BE2C (cell line): ENCODE data around the gene HDAC5.
"Not testable (repeated sequence)": the region's sequence is repeated elsewhere in the genome, so short reads cannot be mapped to it uniquely, and the experiment has no call there.

Experiments
- DNase-seq: peaks from one replicate; pipeline ENCODE4 v3.0.0-alpha.2; 2020
- H3K27me3 ChIP-seq: fragments of 250-450 bp; sonication (Bioruptor Pico); 2 replicates; pipeline ENCODE4 v1.5.1; 2020; ENCODE audit warnings: mild to moderate bottlenecking
- H3K36me3 ChIP-seq: fragments of 250-450 bp; sonication (Bioruptor Pico); 2 replicates; pipeline ENCODE4 v1.5.1; 2020; ENCODE audit warnings: mild to moderate bottlenecking
- H3K4me1 ChIP-seq: fragments of 250-450 bp; sonication (Bioruptor Pico); 2 replicates; pipeline ENCODE4 v1.5.1; 2020
- H3K4me3 ChIP-seq: 2 replicates; pipeline ENCODE4 v1.5.1; 2011; ENCODE audit warnings: low read depth, low read length
- H3K9me3 ChIP-seq: fragments of 250-450 bp; sonication (Bioruptor Pico); 2 replicates; pipeline ENCODE4 v1.5.1; 2020
- CTCF ChIP-seq: IDR thresholded peaks from 2 replicates; pipeline ENCODE4 v1.5.1; 2012; ENCODE audit warnings: mild to moderate bottlenecking, low read depth, low read length

HDAC5 gene

GRCh38 chr17:44124118-44124438 is 637 bp upstream of the HDAC5 start:
- Histone ChIP-seq H3K27me3 (no peaks in the 10 kb centered on the region), H3K4me1 (peaks cover 16% of the 10 kb centered on the region), H3K9me3 (no peaks in the 10 kb centered on the region), H3K4me3 (peak overlapping the region; percentile 65), H3K36me3 (no peaks in the 10 kb centered on the region)
- TF ChIP-seq CTCF = no peak
- DNase-seq = no peak

DNA sequence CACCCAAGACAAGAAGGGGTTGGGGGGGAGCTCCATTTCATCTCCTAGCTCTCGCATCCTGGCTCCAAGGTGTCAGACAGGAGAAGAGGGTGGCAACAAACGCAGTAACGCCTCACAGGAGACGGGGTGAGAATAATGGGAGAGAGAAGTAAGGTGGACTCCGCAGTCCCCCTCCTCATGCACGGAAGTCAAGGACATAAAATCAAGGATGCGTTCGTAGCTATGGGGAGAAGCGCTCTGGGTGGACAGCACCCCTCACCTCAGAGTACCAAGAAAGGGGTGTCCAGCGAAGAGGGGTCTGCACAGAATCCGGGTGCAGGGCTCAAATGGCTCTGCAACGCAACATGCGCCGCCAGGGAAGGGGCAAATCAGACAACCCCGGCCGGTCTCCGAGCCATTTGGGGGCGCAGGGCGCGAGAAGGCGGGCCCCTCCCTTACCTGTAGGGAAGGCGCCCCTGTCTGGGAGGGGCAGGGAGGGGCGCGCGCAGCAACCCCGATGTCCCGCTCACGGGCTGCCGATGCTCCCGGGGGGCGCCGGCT is 555 bp downstream of the HDAC5 start:
- TF ChIP-seq CTCF = no peak
- no peaks in the 10 kb centered on the region for H3K36me3 ChIP-seq
- H3K4me3 ChIP-seq = peak overlapping the region; percentile 85
- no peaks in the 10 kb centered on the region for H3K27me3 ChIP-seq
- no peaks in the 10 kb centered on the region for H3K9me3 ChIP-seq
- peaks cover 16% of the 10 kb centered on the region for H3K4me1 ChIP-seq
- no peak for DNase-seq

DNA sequence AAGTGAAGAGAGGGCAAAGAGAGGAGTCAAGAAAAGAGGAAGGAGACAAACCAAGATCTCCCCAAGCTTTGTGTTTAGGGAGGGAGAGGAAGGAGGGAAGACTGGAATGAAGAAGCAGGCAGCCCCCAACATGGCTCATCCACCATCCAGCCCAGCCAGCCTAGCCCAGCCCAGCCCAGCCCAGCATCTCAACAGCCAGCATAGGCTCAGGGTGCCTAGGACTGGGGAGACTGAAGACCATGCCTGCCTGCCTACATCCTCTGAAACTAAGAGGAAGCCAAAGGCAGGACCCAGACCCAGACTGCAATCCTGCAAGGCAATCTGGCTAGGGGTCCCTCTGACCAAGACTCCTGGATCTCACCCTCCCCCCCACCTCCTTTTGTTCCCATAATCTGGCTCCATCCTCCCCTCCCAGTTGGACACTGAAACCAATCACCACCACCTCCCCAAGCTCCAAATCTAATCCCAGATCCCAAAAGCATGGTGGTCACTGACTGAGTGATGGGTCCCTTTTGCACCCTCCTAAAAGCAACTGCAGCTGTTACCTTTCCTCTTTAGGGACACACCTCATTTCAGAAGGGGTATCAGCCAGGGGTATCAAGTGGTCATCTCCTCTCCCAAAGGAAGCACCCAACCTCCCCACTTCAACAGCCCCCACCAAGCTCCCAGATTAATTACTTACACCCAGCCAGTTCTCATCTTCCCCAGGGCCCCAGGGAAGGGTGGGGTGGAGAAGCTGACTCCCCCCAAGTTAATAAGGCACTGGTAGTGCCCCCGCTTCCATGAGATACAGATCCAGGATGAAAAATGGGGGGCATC is 1.2 kb downstream of the HDAC5 start:
- Histone ChIP-seq H3K27me3 (no peaks in the 10 kb centered on the region), H3K4me3 (peak overlapping the region; percentile 85), H3K36me3 (no peaks in the 10 kb centered on the region), H3K4me1 (peaks cover 16% of the 10 kb centered on the region), H3K9me3 (no peaks in the 10 kb centered on the region)
- no peak for DNase-seq
- TF ChIP-seq CTCF = no peak

GRCh38 chr17:44120851-44121605 is 2.4 kb downstream of the HDAC5 start:
- no peak overlapping the region for H3K4me3 ChIP-seq
- no peak for TF ChIP-seq CTCF
- H3K27me3 ChIP-seq = no peaks in the 10 kb centered on the region
- no peaks in the 10 kb centered on the region for H3K36me3 ChIP-seq
- peaks cover 16% of the 10 kb centered on the region for H3K4me1 ChIP-seq
- H3K9me3 ChIP-seq = no peaks in the 10 kb centered on the region
- no peak for DNase-seq

GRCh38 chr17:44120281-44120680 is 3.2 kb downstream of the HDAC5 start:
- H3K27me3 ChIP-seq, H3K36me3 ChIP-seq, DNase-seq, H3K4me3 ChIP-seq, H3K9me3 ChIP-seq: not testable (repeated sequence)
- peaks cover 18% of the 10 kb centered on the region for H3K4me1 ChIP-seq

GRCh38 chr17:44119798-44120197 is 3.6 kb downstream of the HDAC5 start:
- H3K9me3 ChIP-seq = no peaks in the 10 kb centered on the region
- TF ChIP-seq CTCF = no peak
- DNase-seq = no peak
- peaks cover 19% of the 10 kb centered on the region for H3K4me1 ChIP-seq
- H3K27me3 ChIP-seq = no peaks in the 10 kb centered on the region
- H3K4me3 ChIP-seq = no peak overlapping the region
- no peaks in the 10 kb centered on the region; the same call in 1 of the 2 replicates for H3K36me3 ChIP-seq
